Stimulated activated CD4-positive, alpha-beta T cell treated with anti-CD3 and anti-CD28 coated beads, Interleukin-12 subunit alpha, Interleukin-12 subunit beta, amount 100 ng/mL, for 4 hours (primary cell): Measurements from ENCODE around the gene MRPL32.
A peak's percentile ranks its signal among the peaks of the same experiment; 100 is the strongest.
"Not testable (repeated sequence)": the region's sequence is repeated elsewhere in the genome, so short reads cannot be mapped to it uniquely, and the experiment has no call there.

ENCODE experiments used
- DNase-seq: peaks from one replicate; pipeline ENCODE4 v3.0.0-alpha.2; 2020

MRPL32 gene

GRCh38 chr7:42931834-42932651 lies at the start of gene MRPL32, which contains the start of gene PSMA2:
Gene MRPL32, plus strand, starts transcription at chr7:42932376. Its CDS starts 11 bp downstream, at chr7:42932387.
Gene PSMA2, minus strand, starts transcription at chr7:42932174. Its CDS starts 16 bp downstream, at chr7:42932158.
- peak; percentile 88 for DNase-seq

GRCh38 chr7:42883950-42884349 lies 48.2 kb upstream of the MRPL32 start:
- DNase-seq: no peak

- not testable (repeated sequence) for DNase-seq
Observed at GRCh38 chr7:42885183-42885582, 47.0 kb upstream of the MRPL32 start.

GRCh38 chr7:42886129-42886528 lies 46.0 kb upstream of the MRPL32 start:
- DNase-seq: no peak

- no peak for DNase-seq
Observed at GRCh38 chr7:42886893-42887505, 45.2 kb upstream of the MRPL32 start.

GRCh38 chr7:42893346-42894240 lies 38.6 kb upstream of the MRPL32 start:
- DNase-seq: no peak

- DNase-seq: no peak
Observed at GRCh38 chr7:42900842-42901241, 31.3 kb upstream of the MRPL32 start.

- no peak for DNase-seq
Observed at GRCh38 chr7:42902331-42902730, 29.8 kb upstream of the MRPL32 start.

GRCh38 chr7:42906181-42906580 lies 26.0 kb upstream of the MRPL32 start:
- no peak for DNase-seq

- DNase-seq: no peak
Observed at GRCh38 chr7:42907316-42907715, 24.9 kb upstream of the MRPL32 start.

GRCh38 chr7:42910306-42910705 lies 21.9 kb upstream of the MRPL32 start:
- no peak for DNase-seq

GRCh38 chr7:42911454-42912447 lies 20.4 kb upstream of the MRPL32 start, which contains the start of gene C7orf25:
Gene C7orf25, minus strand, starts transcription at chr7:42912070. Its CDS starts 1,170 bp downstream, at chr7:42910900.
- DNase-seq: peak; percentile 95

- no peak for DNase-seq
Observed at GRCh38 chr7:42913591-42913990, 18.6 kb upstream of the MRPL32 start.

GRCh38 chr7:42914009-42914408 lies 18.2 kb upstream of the MRPL32 start:
- DNase-seq: no peak

- DNase-seq: no peak
Observed at GRCh38 chr7:42914421-42915045, 17.6 kb upstream of the MRPL32 start.

GRCh38 chr7:42915356-42915755 lies 16.8 kb upstream of the MRPL32 start:
- DNase-seq: no peak

- DNase-seq: no peak
Observed at GRCh38 chr7:42922017-42922753, 10.0 kb upstream of the MRPL32 start.

GRCh38 chr7:42924223-42924838 lies 7.8 kb upstream of the MRPL32 start:
- no peak for DNase-seq

- no peak for DNase-seq
Observed at GRCh38 chr7:42925630-42926029, 6.5 kb upstream of the MRPL32 start.

GRCh38 chr7:42926204-42926603 lies 6.0 kb upstream of the MRPL32 start:
- DNase-seq: no peak
